ENCODE results near the gene LTBP4.

DNA sequence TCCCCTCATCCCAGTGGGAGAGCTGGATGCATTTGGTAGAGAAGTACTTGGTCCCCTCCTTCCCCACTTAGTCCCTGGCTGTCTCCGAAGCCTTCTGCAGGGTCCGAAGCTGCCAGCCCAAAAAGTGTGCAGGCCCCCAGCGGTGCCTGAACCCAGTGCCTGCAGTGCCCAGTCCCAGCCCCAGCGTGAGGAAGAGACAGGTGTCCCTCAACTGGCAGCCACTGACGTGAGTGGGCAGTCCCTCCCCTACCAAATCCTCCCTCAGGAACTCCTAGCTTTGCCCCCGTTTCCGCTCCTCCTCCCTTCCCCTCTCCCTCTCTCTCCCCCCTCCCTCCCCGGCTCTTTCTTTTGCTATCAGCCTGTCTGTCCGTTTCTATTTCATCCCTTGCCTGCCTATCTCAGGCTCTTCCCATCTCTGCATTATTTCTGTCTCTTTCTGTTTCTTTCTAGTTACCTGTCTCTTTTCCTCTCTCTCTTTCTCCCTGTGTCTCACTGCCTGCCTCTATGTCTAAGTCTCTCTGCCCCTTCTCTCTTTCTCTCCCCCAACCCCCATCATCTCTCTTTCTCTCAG lies 1.8 kb upstream of the LTBP4 start:
- TF ChIP-seq POLR2AphosphoS5 (IDR thresholded peaks at IDR 0.05; ENCODE audit: low read depth, low read length) (no peak), POLR2A (IDR thresholded peaks at IDR 0.05; ENCODE audit: low read depth, low read length) (no peak), SPI1 (IDR thresholded peaks at IDR 0.05; ENCODE audit: low read depth, low read length) (no peak)
